Gastrocnemius medialis (tissue), 4 donors: ENCODE data around the gene ERCC8. TPM values are rescaled to one million over a fixed set of nuclear protein-coding genes. Genes with fewer than 3 reads are reported as not detected.

Experiments used
- ATAC-seq, 2 donors: fragments of 150-250 bp; one replicate each; pipeline ENCODE4 v1.9.1; 2016
- DNase-seq, 2 donors: peaks; one replicate each; pipeline ENCODE4 v3.0.0-alpha.2; 2019
- H3K27ac ChIP-seq, 4 donors: fragments of 200-600 bp; sonication (generic); 1 replicate in 1 of 4; 2 replicates in 3 of 4; pipeline ENCODE4 v1.5.1; 2016 to 2018; ENCODE audit warnings: mild to moderate bottlenecking in 2 of 4, moderate library complexity in 1 of 4
- H3K27me3 ChIP-seq, 3 donors: fragments of 200-600 bp; sonication (generic) in 2 of 3; 1 replicate in 1 of 3; 2 replicates in 2 of 3; pipeline versions ENCODE4 v1.5.1 to v1.6.0; 2016 to 2019; ENCODE audit warnings: mild to moderate bottlenecking in 1 of 3, moderate library complexity in 1 of 3
- H3K36me3 ChIP-seq, 2 donors: fragments of 200-600 bp; sonication (generic) in 1 of 2; one replicate each; pipeline ENCODE4 v1.5.1; 2017 to 2018
- H3K4me1 ChIP-seq, 2 donors: fragments of 200-600 bp; sonication (generic) in 1 of 2; one replicate each; pipeline ENCODE4 v1.5.1; 2016 to 2017; ENCODE audit warnings: mild to moderate bottlenecking in 2 of 2
- H3K4me3 ChIP-seq, 4 donors: fragments of 200-600 bp; sonication (generic) in 3 of 4; 1 replicate in 1 of 4; 2 replicates in 3 of 4; pipeline ENCODE4 v1.5.1; 2016 to 2019; ENCODE audit warnings: mild to moderate bottlenecking in 2 of 4
- H3K9me3 ChIP-seq, 3 donors: fragments of 200-600 bp; sonication (generic) in 2 of 3; 1 replicate in 1 of 3; 2 replicates in 2 of 3; pipeline ENCODE4 v1.5.1; 2016 to 2019
- CTCF ChIP-seq, 5 experiments: fragments of 450-650 bp in 3 of 5; fragments of 200-600 bp in 2 of 5; sonication (generic) in 2 of 5; IDR thresholded peaks in 4 of 5; conservative IDR thresholded peaks in 1 of 5; 1 replicate in 4 of 5; 2 replicates in 1 of 5; pipeline ENCODE4 v1.5.1; 2016 to 2019; ENCODE audit warnings: antibody characterized with exemption in 5 of 5, mild to moderate bottlenecking in 3 of 5, moderate library complexity in 3 of 5
- POLR2A ChIP-seq, 2 donors: fragments of 450-650 bp; IDR thresholded peaks; one replicate each; pipeline ENCODE4 v1.6.1; 2017; ENCODE audit warnings: antibody characterized with exemption in 2 of 2, mild to moderate bottlenecking in 2 of 2, moderate library complexity in 2 of 2
- in situ Hi-C, 4 donors: fragments of 200-750 bp; cut with MboI; loops; one replicate each; pipeline versions ENCODE4 v1.15.0 to v1.8.0; 2017; ENCODE audit warnings: low sequenced_read_pairs in 4 of 4
- intact Hi-C: fragments of 100-400 bp; cut with DNase I; formaldehyde crosslinking; loops from one replicate; pipeline ENCODE4 v1.15.1; 2023; ENCODE audit warnings: low total_unique reads
- total RNA-seq, 4 donors: library from RNA; depleted of rRNA; stranded (reverse); fragments of >200 nt; gene quantifications; one replicate each; pipeline versions ENCODE4 v1.1.0 to v1.2.3, GENCODE V29; 2016

Gene ERCC8
- total RNA-seq, 4 donors from 2014 or later: 4.8 to 7.3 (median 5.6) TPM

- Histone ChIP-seq H3K36me3 (no peaks in the 10 kb centered on the region), H3K27ac (peak overlapping the region in 1 of 4 donors; percentile 32), H3K4me1 (peaks cover 17 to 19% of the 10 kb centered on the region in 2 donors), H3K4me3 (no peak overlapping the region), H3K27me3 (no peaks in the 10 kb centered on the region), H3K9me3 (no peaks in the 10 kb centered on the region)
- intact Hi-C loops (loop anchor here (2.0 to 5.0 kb wide), 2 partner anchors 14 to 374 kb away; partner anchors contain the start of genes ERCC8, NDUFAF2 and ZSWIM6), in situ Hi-C loops (loop anchor here in 2 of 4 donors (10.0 to 25.0 kb wide), 2 partner anchors 704 to 706 kb away; no protein-coding TSS in a partner anchor)
- peak; percentile 73 to 90 for ATAC-seq
- TF ChIP-seq CTCF (IDR thresholded peaks at IDR 0.05 in 4 of 5, conservative IDR thresholded peaks at IDR 0.05 in 1 of 5) (no peak), POLR2A (IDR thresholded peaks at IDR 0.05) (no peak)
- no peak for DNase-seq
Measured at GRCh38 chr5:60958712-60959111, 13.8 kb upstream of the ERCC8 start.

GRCh38 chr5:60958088-60958487 lies 13.2 kb upstream of the ERCC8 start:
- H3K4me1 ChIP-seq: peaks cover 17 to 19% of the 10 kb centered on the region in 2 donors
- intact Hi-C loops (loop anchor here (2.0 to 5.0 kb wide), 2 partner anchors 13 to 374 kb away; partner anchors contain the start of genes ERCC8, NDUFAF2 and ZSWIM6), in situ Hi-C loops (loop anchor here in 2 of 4 donors (10.0 to 25.0 kb wide), 2 partner anchors 704 to 707 kb away; no protein-coding TSS in a partner anchor)
- no peaks in the 10 kb centered on the region for H3K36me3 ChIP-seq
- DNase-seq (no peak), ATAC-seq (no peak)
- peak overlapping the region in 2 of 4 donors; percentile 22 to 32 for H3K27ac ChIP-seq
- no peak for TF ChIP-seq CTCF (IDR thresholded peaks at IDR 0.05 in 4 of 5, conservative IDR thresholded peaks at IDR 0.05 in 1 of 5)
- no peak for TF ChIP-seq POLR2A (IDR thresholded peaks at IDR 0.05)
- no peaks in the 10 kb centered on the region for H3K27me3 ChIP-seq
- H3K4me3 ChIP-seq: no peak overlapping the region
- no peaks in the 10 kb centered on the region for H3K9me3 ChIP-seq

- ATAC-seq (no peak), DNase-seq (no peak)
- H3K36me3 ChIP-seq: no peaks in the 10 kb centered on the region
- in situ Hi-C loops: loop anchor here in 2 of 4 donors (10.0 to 25.0 kb wide), 2 partner anchors 707 to 710 kb away; no protein-coding TSS in a partner anchor
- H3K4me1 ChIP-seq: peaks cover 13 to 17% of the 10 kb centered on the region in 2 donors
- no peaks in the 10 kb centered on the region for H3K27me3 ChIP-seq
- intact Hi-C loops: loop anchor here (5.0 kb wide), 1 partner anchor 377 kb away; the partner anchor contains the start of gene ZSWIM6
- no peak for TF ChIP-seq CTCF (IDR thresholded peaks at IDR 0.05 in 4 of 5, conservative IDR thresholded peaks at IDR 0.05 in 1 of 5)
- TF ChIP-seq POLR2A (IDR thresholded peaks at IDR 0.05): no peak
- H3K4me3 ChIP-seq: no peak overlapping the region
- H3K27ac ChIP-seq: no peak overlapping the region
- no peaks in the 10 kb centered on the region for H3K9me3 ChIP-seq
Measured at GRCh38 chr5:60955239-60955638, 10.4 kb upstream of the ERCC8 start.

- no peaks in the 10 kb centered on the region for H3K36me3 ChIP-seq
- no peak for ATAC-seq
- no peak overlapping the region for H3K4me3 ChIP-seq
- no peak overlapping the region for H3K27ac ChIP-seq
- no peaks in the 10 kb centered on the region for H3K27me3 ChIP-seq
- DNase-seq: no peak
- TF ChIP-seq CTCF (IDR thresholded peaks at IDR 0.05 in 4 of 5, conservative IDR thresholded peaks at IDR 0.05 in 1 of 5) (no peak), POLR2A (IDR thresholded peaks at IDR 0.05) (no peak)
- in situ Hi-C loops: loop anchor here in 1 of 4 donors (25.0 kb wide), 1 partner anchor 389 kb away; the partner anchor contains the start of gene ZSWIM6
- no peaks in the 10 kb centered on the region for H3K9me3 ChIP-seq
- peaks cover 14 to 15% of the 10 kb centered on the region in 2 donors for H3K4me1 ChIP-seq
- intact Hi-C loops: loop anchor here (5.0 to 10.0 kb wide), 2 partner anchors 356 to 459 kb away; no protein-coding TSS in a partner anchor
Measured at GRCh38 chr5:60948738-60949137, 3.9 kb upstream of the ERCC8 start.
